ENCODE data around the gene FABP6. TPM values are rescaled to one million over a fixed set of nuclear protein-coding genes. Genes with fewer than 3 reads are reported as not detected.

Gene FABP6
- total and polyA plus RNA-seq, 4 donors: not detected

DNA sequence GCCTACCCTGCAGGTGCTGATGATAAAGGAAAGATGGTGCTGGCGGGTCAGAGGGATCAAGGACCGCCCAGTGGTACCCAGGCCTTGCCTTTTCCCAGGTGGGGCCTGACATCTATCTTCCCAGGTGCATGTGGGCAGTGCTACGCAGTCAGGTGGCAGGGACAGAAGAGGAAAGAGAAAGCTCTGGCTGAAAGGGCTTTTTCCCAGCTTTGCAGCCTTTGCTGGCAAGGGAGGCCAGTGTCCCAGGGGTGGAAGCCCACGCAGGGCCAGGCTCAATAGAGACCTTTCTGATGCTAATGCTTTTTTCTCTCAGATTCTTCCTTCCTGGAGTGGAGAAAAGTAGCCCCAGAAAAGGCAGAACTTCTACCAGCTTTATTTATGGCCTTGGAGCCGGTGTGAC lies 36.7 kb downstream of the FABP6 start:
- Histone ChIP-seq H3K27me3 (ENCODE audit: control insufficient read depth in 4 of 4, insufficient read depth in 4 of 4, low read length in 3 of 4) (no peaks in the 10 kb centered on the region), H3K4me3 (ENCODE audit: low read depth in 1 of 3, low read length in 3 of 3) (no peak overlapping the region), H3K36me3 (ENCODE audit: control insufficient read depth in 4 of 4, insufficient read depth in 3 of 4, low read depth in 1 of 4, low read length in 3 of 4) (no peaks in the 10 kb centered on the region), H3K9me3 (ENCODE audit: control insufficient read depth in 4 of 4, low read length in 3 of 4) (no peaks in the 10 kb centered on the region), H3K4me1 (ENCODE audit: control insufficient read depth in 4 of 4, insufficient read depth in 4 of 4, low read length in 3 of 4) (peaks cover 0 to 11% (median 1%) of the 10 kb centered on the region in 4 donors), H3K27ac (ENCODE audit: low read depth in 1 of 2, low read length in 2 of 2) (no peak overlapping the region), H3K9ac (ENCODE audit: low read depth in 1 of 2, low read length in 2 of 2) (no peak overlapping the region)
- 90% methylated on average over 5 of the region's 5 CpGs for WGBS
- no peak for TF ChIP-seq YY1 (IDR thresholded peaks at IDR 0.05)
- no peak for TF ChIP-seq SP1 (IDR thresholded peaks at IDR 0.05)
- TF ChIP-seq, protein P1, sequence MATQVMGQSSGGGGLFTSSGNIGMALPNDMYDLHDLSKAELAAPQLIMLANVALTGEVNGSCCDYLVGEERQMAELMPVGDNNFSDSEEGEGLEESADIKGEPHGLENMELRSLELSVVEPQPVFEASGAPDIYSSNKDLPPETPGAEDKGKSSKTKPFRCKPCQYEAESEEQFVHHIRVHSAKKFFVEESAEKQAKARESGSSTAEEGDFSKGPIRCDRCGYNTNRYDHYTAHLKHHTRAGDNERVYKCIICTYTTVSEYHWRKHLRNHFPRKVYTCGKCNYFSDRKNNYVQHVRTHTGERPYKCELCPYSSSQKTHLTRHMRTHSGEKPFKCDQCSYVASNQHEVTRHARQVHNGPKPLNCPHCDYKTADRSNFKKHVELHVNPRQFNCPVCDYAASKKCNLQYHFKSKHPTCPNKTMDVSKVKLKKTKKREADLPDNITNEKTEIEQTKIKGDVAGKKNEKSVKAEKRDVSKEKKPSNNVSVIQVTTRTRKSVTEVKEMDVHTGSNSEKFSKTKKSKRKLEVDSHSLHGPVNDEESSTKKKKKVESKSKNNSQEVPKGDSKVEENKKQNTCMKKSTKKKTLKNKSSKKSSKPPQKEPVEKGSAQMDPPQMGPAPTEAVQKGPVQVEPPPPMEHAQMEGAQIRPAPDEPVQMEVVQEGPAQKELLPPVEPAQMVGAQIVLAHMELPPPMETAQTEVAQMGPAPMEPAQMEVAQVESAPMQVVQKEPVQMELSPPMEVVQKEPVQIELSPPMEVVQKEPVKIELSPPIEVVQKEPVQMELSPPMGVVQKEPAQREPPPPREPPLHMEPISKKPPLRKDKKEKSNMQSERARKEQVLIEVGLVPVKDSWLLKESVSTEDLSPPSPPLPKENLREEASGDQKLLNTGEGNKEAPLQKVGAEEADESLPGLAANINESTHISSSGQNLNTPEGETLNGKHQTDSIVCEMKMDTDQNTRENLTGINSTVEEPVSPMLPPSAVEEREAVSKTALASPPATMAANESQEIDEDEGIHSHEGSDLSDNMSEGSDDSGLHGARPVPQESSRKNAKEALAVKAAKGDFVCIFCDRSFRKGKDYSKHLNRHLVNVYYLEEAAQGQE (IDR thresholded peaks at IDR 0.05): no peak
- TF ChIP-seq, protein P2, sequence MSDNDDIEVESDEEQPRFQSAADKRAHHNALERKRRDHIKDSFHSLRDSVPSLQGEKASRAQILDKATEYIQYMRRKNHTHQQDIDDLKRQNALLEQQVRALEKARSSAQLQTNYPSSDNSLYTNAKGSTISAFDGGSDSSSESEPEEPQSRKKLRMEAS (IDR thresholded peaks at IDR 0.05): no peak
- no peak for DNase-seq (ENCODE audit: low spot score)

DNA sequence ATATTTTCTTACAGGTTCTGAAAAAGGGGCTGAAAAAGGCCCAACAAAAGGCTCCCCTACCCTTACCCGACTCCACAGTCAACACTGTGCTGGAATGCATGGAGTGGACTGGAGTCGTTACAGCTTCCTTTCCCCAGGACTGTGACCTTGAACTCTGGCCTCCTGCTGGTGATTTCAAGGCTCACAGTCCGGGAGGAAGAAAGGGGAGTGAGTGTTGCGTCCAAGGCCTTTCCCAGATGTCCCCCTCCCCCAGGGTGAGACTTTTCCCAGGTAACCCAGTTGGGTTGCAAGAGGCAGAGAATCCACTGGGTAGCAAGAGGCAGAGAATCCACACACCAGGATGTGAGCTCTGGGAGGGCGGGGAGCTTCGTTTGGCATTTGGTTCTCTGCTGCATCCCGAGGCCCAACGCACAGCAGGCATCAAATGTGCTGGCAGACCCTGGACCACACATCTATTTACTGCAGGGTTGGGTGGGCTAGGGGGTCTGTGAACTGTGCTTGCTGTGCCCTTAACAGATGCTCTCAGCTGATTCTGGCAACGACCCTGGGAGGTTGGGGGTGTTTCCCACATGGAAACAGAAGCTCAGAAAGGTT lies 37.5 kb downstream of the FABP6 start:
- no peak overlapping the region for H3K4me3 ChIP-seq (ENCODE audit: low read depth in 1 of 3, low read length in 3 of 3)
- peaks cover 0 to 11% (median 1%) of the 10 kb centered on the region in 4 donors for H3K4me1 ChIP-seq (ENCODE audit: control insufficient read depth in 4 of 4, insufficient read depth in 4 of 4, low read length in 3 of 4)
- H3K27me3 ChIP-seq (ENCODE audit: control insufficient read depth in 4 of 4, insufficient read depth in 4 of 4, low read length in 3 of 4): no peaks in the 10 kb centered on the region
- WGBS: 62% methylated on average over 9 of the region's 9 CpGs
- H3K9ac ChIP-seq (ENCODE audit: low read depth in 1 of 2, low read length in 2 of 2): no peak overlapping the region
- no peak overlapping the region for H3K27ac ChIP-seq (ENCODE audit: low read depth in 1 of 2, low read length in 2 of 2)
- TF ChIP-seq NR2F2 (IDR thresholded peaks at IDR 0.05) (peak; percentile 64), GABPA (IDR thresholded peaks at IDR 0.05 in 1 of 2, conservative IDR thresholded peaks at IDR 0.05 in 1 of 2) (no peak)
- DNase-seq (ENCODE audit: low spot score): no peak
- no peaks in the 10 kb centered on the region for H3K9me3 ChIP-seq (ENCODE audit: control insufficient read depth in 4 of 4, low read length in 3 of 4)
- no peaks in the 10 kb centered on the region for H3K36me3 ChIP-seq (ENCODE audit: control insufficient read depth in 4 of 4, insufficient read depth in 3 of 4, low read depth in 1 of 4, low read length in 3 of 4)

DNA sequence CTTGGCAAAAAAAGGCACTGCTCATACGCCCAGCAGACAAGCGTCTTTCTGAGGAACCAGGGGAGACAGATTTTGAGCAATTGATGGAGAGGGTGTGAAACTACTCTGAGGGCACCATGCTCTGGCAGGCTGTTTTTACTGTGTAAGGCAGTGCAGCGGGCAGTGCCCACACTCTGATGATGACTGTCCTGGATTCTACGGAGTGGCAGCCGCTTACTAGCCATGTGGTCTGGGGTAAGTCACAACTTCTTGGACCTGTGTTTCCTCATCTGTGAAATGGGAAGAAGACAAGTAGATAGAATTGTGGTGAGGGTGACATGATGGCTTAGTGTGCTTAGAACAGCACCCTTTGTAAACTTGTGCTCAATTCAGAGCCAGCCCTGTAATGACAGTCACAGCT lies 38.8 kb downstream of the FABP6 start:
- Histone ChIP-seq H3K9ac (ENCODE audit: low read depth in 1 of 2, low read length in 2 of 2) (no peak overlapping the region), H3K27me3 (ENCODE audit: control insufficient read depth in 4 of 4, insufficient read depth in 4 of 4, low read length in 3 of 4) (no peaks in the 10 kb centered on the region), H3K36me3 (ENCODE audit: control insufficient read depth in 4 of 4, insufficient read depth in 3 of 4, low read depth in 1 of 4, low read length in 3 of 4) (no peaks in the 10 kb centered on the region), H3K4me1 (ENCODE audit: control insufficient read depth in 4 of 4, insufficient read depth in 4 of 4, low read length in 3 of 4) (peaks cover 0 to 11% (median 1%) of the 10 kb centered on the region in 4 donors), H3K4me3 (ENCODE audit: low read depth in 1 of 3, low read length in 3 of 3) (no peak overlapping the region), H3K27ac (ENCODE audit: low read depth in 1 of 2, low read length in 2 of 2) (peak overlapping the region; percentile 10 to 59), H3K9me3 (ENCODE audit: control insufficient read depth in 4 of 4, low read length in 3 of 4) (no peaks in the 10 kb centered on the region)
- TF ChIP-seq SP1 (IDR thresholded peaks at IDR 0.05) (no peak), TAF1 (conservative IDR thresholded peaks at IDR 0.05) (no peak), JUND (IDR thresholded peaks at IDR 0.05) (no peak), GABPA (IDR thresholded peaks at IDR 0.05 in 1 of 2, conservative IDR thresholded peaks at IDR 0.05 in 1 of 2) (no peak), FOXA1 (IDR thresholded peaks at IDR 0.05) (no peak), RAD21 (IDR thresholded peaks at IDR 0.05) (no peak), NR2F2 (IDR thresholded peaks at IDR 0.05) (no peak)
- TF ChIP-seq, protein P3, sequence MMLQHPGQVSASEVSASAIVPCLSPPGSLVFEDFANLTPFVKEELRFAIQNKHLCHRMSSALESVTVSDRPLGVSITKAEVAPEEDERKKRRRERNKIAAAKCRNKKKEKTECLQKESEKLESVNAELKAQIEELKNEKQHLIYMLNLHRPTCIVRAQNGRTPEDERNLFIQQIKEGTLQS (IDR thresholded peaks at IDR 0.05): no peak
- TF ChIP-seq, protein P2 (IDR thresholded peaks at IDR 0.05): no peak
- TF ChIP-seq, protein P1 (IDR thresholded peaks at IDR 0.05): no peak
- TF ChIP-seq, protein P4, sequence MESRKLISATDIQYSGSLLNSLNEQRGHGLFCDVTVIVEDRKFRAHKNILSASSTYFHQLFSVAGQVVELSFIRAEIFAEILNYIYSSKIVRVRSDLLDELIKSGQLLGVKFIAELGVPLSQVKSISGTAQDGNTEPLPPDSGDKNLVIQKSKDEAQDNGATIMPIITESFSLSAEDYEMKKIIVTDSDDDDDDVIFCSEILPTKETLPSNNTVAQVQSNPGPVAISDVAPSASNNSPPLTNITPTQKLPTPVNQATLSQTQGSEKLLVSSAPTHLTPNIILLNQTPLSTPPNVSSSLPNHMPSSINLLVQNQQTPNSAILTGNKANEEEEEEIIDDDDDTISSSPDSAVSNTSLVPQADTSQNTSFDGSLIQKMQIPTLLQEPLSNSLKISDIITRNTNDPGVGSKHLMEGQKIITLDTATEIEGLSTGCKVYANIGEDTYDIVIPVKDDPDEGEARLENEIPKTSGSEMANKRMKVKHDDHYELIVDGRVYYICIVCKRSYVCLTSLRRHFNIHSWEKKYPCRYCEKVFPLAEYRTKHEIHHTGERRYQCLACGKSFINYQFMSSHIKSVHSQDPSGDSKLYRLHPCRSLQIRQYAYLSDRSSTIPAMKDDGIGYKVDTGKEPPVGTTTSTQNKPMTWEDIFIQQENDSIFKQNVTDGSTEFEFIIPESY (IDR thresholded peaks at IDR 0.05): no peak
- DNase-seq (ENCODE audit: low spot score): no peak
- WGBS: 91% methylated on average over 5 of the region's 5 CpGs
